SU-DHL-6 (cell line): Measurements from ENCODE around the gene ERFL.

Experiments
- CTCF ChIP-seq: fragments of 200-600 bp; sonication (generic); IDR thresholded peaks from one replicate; pipeline ENCODE4 v1.5.1; 2017; ENCODE audit warnings: antibody characterized with exemption, mild to moderate bottlenecking, low read length, moderate library complexity; ENCODE audit not compliant: insufficient read depth, poor library complexity, severe bottlenecking
- EZH2phosphoT487 ChIP-seq: fragments of 200-600 bp; sonication (generic), shearing (Covaris generic); conservative IDR thresholded peaks from 2 replicates; pipeline ENCODE4 v1.6.1; 2018; ENCODE audit warnings: mild to moderate bottlenecking, antibody characterized with exemption, low read length, moderate library complexity, mixed read lengths

- TF ChIP-seq CTCF (no peak), EZH2phosphoT487 (no peak)
Observed at GRCh38 chr19:41928221-41928683, at the start of gene ERFL.
